GM19455 (cell line): ENCODE measurements around the gene GSDME.

ENCODE experiments used
- ATAC-seq: cut with Tn5 transposase; IDR thresholded peaks from one replicate; pipeline ENCODE4 v1.9.1; 2021; ENCODE audit not compliant: unreplicated experiment

The GSDME gene

GRCh38 chr7:24707988-24708615, 49.2 kb downstream of the GSDME start:
- ATAC-seq, result no peak

- ATAC-seq, result no peak
Measured at GRCh38 chr7:24706211-24707170, 50.8 kb downstream of the GSDME start.

GRCh38 chr7:24705461-24705954, 51.8 kb downstream of the GSDME start:
- ATAC-seq, result no peak

GRCh38 chr7:24704311-24704710, 53.0 kb downstream of the GSDME start:
- ATAC-seq, result no peak

GRCh38 chr7:24703296-24703695, 54.0 kb downstream of the GSDME start:
- ATAC-seq, result no peak

GRCh38 chr7:24702755-24703154, 54.5 kb downstream of the GSDME start:
- ATAC-seq, result no peak

GRCh38 chr7:24701261-24702235, 55.7 kb downstream of the GSDME start:
- no peak for ATAC-seq

- no peak for ATAC-seq
Measured at GRCh38 chr7:24700521-24701260, 56.6 kb downstream of the GSDME start.

GRCh38 chr7:24698531-24699266, 58.6 kb downstream of the GSDME start:
- no peak for ATAC-seq

- no peak for ATAC-seq
Measured at GRCh38 chr7:24697416-24697815, 59.8 kb downstream of the GSDME start.

- ATAC-seq, result no peak
Measured at GRCh38 chr7:24692592-24692991, 64.7 kb downstream of the GSDME start.

GRCh38 chr7:24690251-24690650, 67.0 kb downstream of the GSDME start:
- ATAC-seq, result no peak

GRCh38 chr7:24685708-24686107, 71.6 kb downstream of the GSDME start:
- no peak for ATAC-seq

GRCh38 chr7:24670782-24671181, 86.5 kb downstream of the GSDME start:
- no peak for ATAC-seq

- no peak for ATAC-seq
Measured at GRCh38 chr7:24669971-24670591, 87.2 kb downstream of the GSDME start.

- ATAC-seq, result no peak
Measured at GRCh38 chr7:24668927-24669635, 88.2 kb downstream of the GSDME start.

- no peak for ATAC-seq
Measured at GRCh38 chr7:24665564-24666294, 91.5 kb downstream of the GSDME start.

GRCh38 chr7:24660546-24660945, 96.7 kb downstream of the GSDME start:
- no peak for ATAC-seq
